Uterus (tissue), 4 donors: ENCODE measurements around the gene TPCN1. TPM values are rescaled to one million over a fixed set of nuclear protein-coding genes. Genes with fewer than 3 reads are reported as not detected.

Source experiments
- DNase-seq, 2 donors: peaks; one replicate each; pipeline ENCODE4 v3.0.0-alpha.2; 2019 to 2020
- H3K27ac ChIP-seq, 2 donors: fragments of 200-600 bp; sonication (generic); 1 replicate in 1 of 2; 2 replicates in 1 of 2; pipeline ENCODE4 v1.5.1; 2016 to 2018
- H3K27me3 ChIP-seq, 2 donors: fragments of 200-600 bp; sonication (generic); one replicate each; pipeline ENCODE4 v1.5.1; 2018 to 2019; ENCODE audit warnings: control low read depth in 1 of 2
- H3K36me3 ChIP-seq, 2 donors: fragments of 200-600 bp; sonication (generic); one replicate each; pipeline ENCODE4 v1.5.1; 2019; ENCODE audit warnings: control low read depth in 1 of 2
- H3K4me1 ChIP-seq, 2 donors: fragments of 200-600 bp; sonication (generic); one replicate each; pipeline ENCODE4 v1.5.1; 2018 to 2019; ENCODE audit warnings: control low read depth in 1 of 2
- H3K4me3 ChIP-seq, 2 donors: fragments of 200-600 bp; sonication (generic); 1 replicate in 1 of 2; 2 replicates in 1 of 2; pipeline ENCODE4 v1.5.1; 2018 to 2019; ENCODE audit warnings: mild to moderate bottlenecking in 1 of 2
- H3K9me3 ChIP-seq, 2 donors: fragments of 200-600 bp; sonication (generic); one replicate each; pipeline ENCODE4 v1.5.1; 2019; ENCODE audit warnings: control low read depth in 1 of 2
- POLR2A ChIP-seq, 2 donors: fragments of 450-650 bp; IDR thresholded peaks; one replicate each; pipeline ENCODE4 v1.6.1; 2016; ENCODE audit warnings: antibody characterized with exemption in 2 of 2, mild to moderate bottlenecking in 1 of 2, moderate library complexity in 1 of 2
- intact Hi-C: fragments of 100-400 bp; cut with DNase I; formaldehyde crosslinking; loops from one replicate; pipeline ENCODE4 v1.15.1; 2023; ENCODE audit warnings: low total_unique reads
- total RNA-seq, 4 donors: library from RNA; depleted of rRNA in 3 of 4; stranded (reverse); fragments of >200 nt in 3 of 4; gene quantifications; one replicate each; pipeline versions ENCODE4 v1.1.0 to v1.2.4, GENCODE V29; 2014 to 2023
- TF ChIP-seq, protein P1 (sequence below), 4 experiments: fragments of 200-600 bp in 2 of 4; fragments of 450-650 bp in 2 of 4; sonication (generic) in 2 of 4; IDR thresholded peaks; one replicate each; pipeline ENCODE4 v1.5.1; 2016 to 2019; ENCODE audit warnings: antibody characterized with exemption in 4 of 4, mild to moderate bottlenecking in 2 of 4, moderate library complexity in 1 of 4
- donor health status: DM: yes; HTN: yes; CAD: no.

The TPCN1 gene
- total RNA-seq, 4 donors from 2014 or later, result 21.4 to 79.8 (median 52.9) TPM

DNA sequence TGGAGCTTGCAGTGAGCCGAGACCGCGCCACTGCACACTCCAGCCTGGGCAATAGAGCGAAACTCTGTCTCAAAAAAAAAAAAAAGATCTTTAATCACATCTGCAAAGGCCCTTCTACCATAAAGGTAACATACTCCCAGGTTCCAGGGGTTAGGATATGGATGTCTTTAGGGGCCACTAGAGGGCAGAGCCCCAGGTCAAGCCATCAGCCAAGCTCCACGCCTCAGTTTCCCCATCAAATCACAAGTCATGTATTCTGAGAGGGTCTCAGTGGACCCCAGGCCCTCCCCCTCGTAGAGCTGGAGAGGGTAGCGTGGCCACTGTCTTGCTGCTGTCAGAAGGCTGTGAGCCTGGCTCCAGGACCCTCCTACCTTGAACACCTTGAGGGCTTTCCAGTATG lies 94.9 kb downstream of the TPCN1 start:
- Histone ChIP-seq H3K36me3 (no peaks in the 10 kb centered on the region), H3K27ac (no peak overlapping the region), H3K4me1 (no peaks in the 10 kb centered on the region), H3K27me3 (no peaks in the 10 kb centered on the region), H3K4me3 (no peak overlapping the region), H3K9me3 (no peaks in the 10 kb centered on the region)
- intact Hi-C loops, result no loop called here
- TF ChIP-seq, protein P1, sequence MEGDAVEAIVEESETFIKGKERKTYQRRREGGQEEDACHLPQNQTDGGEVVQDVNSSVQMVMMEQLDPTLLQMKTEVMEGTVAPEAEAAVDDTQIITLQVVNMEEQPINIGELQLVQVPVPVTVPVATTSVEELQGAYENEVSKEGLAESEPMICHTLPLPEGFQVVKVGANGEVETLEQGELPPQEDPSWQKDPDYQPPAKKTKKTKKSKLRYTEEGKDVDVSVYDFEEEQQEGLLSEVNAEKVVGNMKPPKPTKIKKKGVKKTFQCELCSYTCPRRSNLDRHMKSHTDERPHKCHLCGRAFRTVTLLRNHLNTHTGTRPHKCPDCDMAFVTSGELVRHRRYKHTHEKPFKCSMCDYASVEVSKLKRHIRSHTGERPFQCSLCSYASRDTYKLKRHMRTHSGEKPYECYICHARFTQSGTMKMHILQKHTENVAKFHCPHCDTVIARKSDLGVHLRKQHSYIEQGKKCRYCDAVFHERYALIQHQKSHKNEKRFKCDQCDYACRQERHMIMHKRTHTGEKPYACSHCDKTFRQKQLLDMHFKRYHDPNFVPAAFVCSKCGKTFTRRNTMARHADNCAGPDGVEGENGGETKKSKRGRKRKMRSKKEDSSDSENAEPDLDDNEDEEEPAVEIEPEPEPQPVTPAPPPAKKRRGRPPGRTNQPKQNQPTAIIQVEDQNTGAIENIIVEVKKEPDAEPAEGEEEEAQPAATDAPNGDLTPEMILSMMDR (IDR thresholded peaks at IDR 0.05), result no peak
- no peak for TF ChIP-seq POLR2A (IDR thresholded peaks at IDR 0.05)
- no peak for DNase-seq

DNA sequence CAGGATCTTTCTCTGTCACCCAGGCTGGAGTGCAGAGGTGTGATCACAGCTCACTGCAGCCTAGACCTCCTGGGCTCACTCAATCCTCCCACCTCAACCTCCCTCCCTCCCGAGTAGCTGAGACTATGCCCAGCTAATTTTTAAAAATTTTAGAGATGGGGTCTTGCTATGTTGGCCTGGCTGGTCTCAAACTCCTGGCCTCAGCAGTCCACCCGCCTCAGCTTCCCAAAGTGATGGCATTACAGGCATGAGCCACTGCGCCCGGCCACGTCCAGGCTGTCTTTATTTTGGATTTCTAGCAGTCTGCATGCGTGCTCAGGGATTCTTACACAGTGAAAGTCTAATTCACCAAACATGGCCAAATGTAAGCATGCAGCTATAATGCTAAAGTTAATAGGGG lies 95.9 kb downstream of the TPCN1 start:
- Histone ChIP-seq H3K9me3 (no peaks in the 10 kb centered on the region), H3K27ac (no peak overlapping the region), H3K36me3 (no peaks in the 10 kb centered on the region), H3K27me3 (no peaks in the 10 kb centered on the region), H3K4me1 (no peaks in the 10 kb centered on the region), H3K4me3 (no peak overlapping the region)
- no peak for DNase-seq
- TF ChIP-seq, protein P1 (IDR thresholded peaks at IDR 0.05), result no peak
- no peak for TF ChIP-seq POLR2A (IDR thresholded peaks at IDR 0.05)
- intact Hi-C loops, result no loop called here

DNA sequence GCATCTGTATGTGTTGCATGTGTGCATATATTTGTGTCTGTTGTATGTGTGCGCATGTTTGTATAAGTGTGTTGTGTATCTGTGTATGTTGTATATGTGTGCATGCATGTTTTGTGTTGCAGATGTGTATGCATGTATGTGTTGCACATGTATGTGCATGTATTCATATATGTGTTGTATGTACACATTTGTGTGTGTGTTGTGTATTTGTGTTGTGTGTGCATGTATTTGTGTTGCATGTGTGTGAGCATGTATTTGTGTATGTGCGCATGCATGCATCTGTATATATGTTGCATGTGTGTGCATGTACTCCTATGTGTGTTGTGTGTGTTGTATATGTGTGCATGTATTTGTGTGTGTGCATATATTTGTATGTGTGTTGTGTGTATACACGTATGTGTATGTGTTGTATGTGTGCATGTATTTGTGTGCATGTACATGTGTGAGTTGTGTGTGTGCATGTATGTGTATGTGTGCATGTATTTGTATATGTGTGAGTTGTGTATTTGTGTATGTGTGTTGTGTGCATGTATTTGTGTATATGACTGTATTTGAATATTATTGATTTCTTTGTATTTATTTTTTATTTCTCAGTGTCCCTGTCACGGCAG lies 96.9 kb downstream of the TPCN1 start:
- TF ChIP-seq POLR2A (IDR thresholded peaks at IDR 0.05), result no peak
- TF ChIP-seq, protein P1 (IDR thresholded peaks at IDR 0.05), result no peak
- no peaks in the 10 kb centered on the region for H3K9me3 ChIP-seq
- no peak overlapping the region for H3K4me3 ChIP-seq
- DNase-seq, result no peak
- no peaks in the 10 kb centered on the region for H3K4me1 ChIP-seq
- H3K36me3 ChIP-seq, result no peaks in the 10 kb centered on the region
- no peaks in the 10 kb centered on the region for H3K27me3 ChIP-seq
- intact Hi-C loops, result no loop called here
- H3K27ac ChIP-seq, result no peak overlapping the region

DNA sequence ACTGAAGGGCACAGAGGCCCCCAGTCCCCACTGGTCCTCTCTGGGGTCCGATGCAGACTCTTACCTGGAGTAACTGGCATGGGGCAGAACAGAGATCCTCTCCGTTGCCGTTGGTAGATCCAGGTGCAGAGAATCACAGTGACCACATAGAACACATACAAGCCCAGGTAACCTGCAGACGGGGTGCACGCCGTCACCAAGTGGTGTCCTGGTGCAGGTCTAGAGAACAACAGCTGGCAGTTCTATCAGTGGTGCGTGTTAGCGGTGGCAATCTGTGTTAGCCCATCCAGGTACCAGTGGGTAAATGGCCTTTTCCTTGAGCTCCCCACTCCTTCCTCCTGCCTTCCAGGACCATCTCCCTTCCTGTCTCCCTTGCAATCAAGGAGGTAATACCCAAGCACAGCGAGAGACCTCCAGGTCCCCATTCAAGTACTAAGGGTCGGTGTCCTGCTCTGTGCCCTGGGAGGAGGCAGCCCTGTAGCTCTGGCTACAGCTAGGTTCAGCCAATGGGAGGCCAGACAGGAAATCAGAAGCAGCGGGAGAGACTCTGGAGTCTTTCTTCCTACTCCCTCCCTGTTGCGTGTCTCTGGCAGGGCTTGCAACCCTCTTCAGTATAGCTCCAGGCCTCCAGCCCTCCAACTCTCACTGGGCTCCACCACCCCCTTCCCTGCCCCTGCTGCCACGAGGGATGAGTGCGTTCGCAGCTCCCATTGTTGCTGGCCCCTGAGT lies 97.8 kb downstream of the TPCN1 start:
- no peak for TF ChIP-seq POLR2A (IDR thresholded peaks at IDR 0.05)
- TF ChIP-seq, protein P1 (IDR thresholded peaks at IDR 0.05), result no peak
- H3K36me3 ChIP-seq, result no peaks in the 10 kb centered on the region
- no peaks in the 10 kb centered on the region for H3K9me3 ChIP-seq
- no peak overlapping the region for H3K27ac ChIP-seq
- H3K27me3 ChIP-seq, result no peaks in the 10 kb centered on the region
- no peak for DNase-seq
- intact Hi-C loops, result no loop called here
- no peaks in the 10 kb centered on the region for H3K4me1 ChIP-seq
- H3K4me3 ChIP-seq, result no peak overlapping the region

DNA sequence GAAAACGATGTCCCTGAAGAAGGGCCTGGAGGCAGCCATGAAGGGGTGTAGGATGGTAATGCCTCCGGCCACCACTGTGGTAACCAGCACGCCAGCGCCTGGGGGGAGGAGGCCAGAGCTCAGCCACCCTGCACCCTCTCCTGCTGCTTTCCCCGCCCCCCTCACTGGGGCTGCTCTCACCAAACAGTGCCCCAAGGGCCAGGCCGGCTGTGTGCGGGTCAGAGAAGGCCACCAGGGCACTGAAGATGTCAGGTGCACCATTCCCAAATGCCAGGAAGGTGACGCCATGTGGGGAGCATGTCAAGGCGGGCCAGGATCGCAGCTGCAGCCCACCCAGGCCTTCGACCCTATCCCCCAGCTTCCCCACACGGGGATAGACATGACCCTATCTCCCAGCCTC lies 99.1 kb downstream of the TPCN1 start:
- DNase-seq, result no peak
- Histone ChIP-seq H3K27ac (no peak overlapping the region), H3K9me3 (no peaks in the 10 kb centered on the region), H3K4me3 (no peak overlapping the region), H3K4me1 (no peaks in the 10 kb centered on the region), H3K27me3 (no peaks in the 10 kb centered on the region), H3K36me3 (no peaks in the 10 kb centered on the region)
- TF ChIP-seq, protein P1 (IDR thresholded peaks at IDR 0.05), result no peak
- TF ChIP-seq POLR2A (IDR thresholded peaks at IDR 0.05), result no peak
- intact Hi-C loops, result no loop called here
